Endothelial cell of umbilical vein (primary cell): ENCODE data around the gene HSPB6.

Experiments
- EZH2 ChIP-seq: IDR thresholded peaks from 2 replicates; pipeline ENCODE4 v1.6.1; 2012; ENCODE audit warnings: borderline replicate concordance, low read depth, mild to moderate bottlenecking, moderate library complexity, low read length, inconsistent platforms; ENCODE audit not compliant: severe bottlenecking
- FOS ChIP-seq: IDR thresholded peaks from 2 replicates; pipeline ENCODE4 v1.6.1; 2011; ENCODE audit warnings: mild to moderate bottlenecking, low read length, moderate library complexity, borderline replicate concordance; ENCODE audit not compliant: insufficient read depth
- MYC ChIP-seq: IDR thresholded peaks from one replicate; pipeline ENCODE4 v1.6.1; 2011; ENCODE audit warnings: mild to moderate bottlenecking, low read depth, low read length
- POLR2A ChIP-seq: IDR thresholded peaks from 2 replicates; pipeline ENCODE4 v1.6.1; 2012; ENCODE audit warnings: low read depth, mild to moderate bottlenecking, control low read depth, low read length
- POLR2AphosphoS5 ChIP-seq: IDR thresholded peaks from 2 replicates; pipeline ENCODE4 v1.6.1; 2012; ENCODE audit warnings: low read depth, mild to moderate bottlenecking, control low read depth, low read length, moderate library complexity; ENCODE audit not compliant: insufficient read depth
- TF ChIP-seq, protein P1 (sequence below), 2 donors: IDR thresholded peaks; 1 replicate in 1 of 2; 2 replicates in 1 of 2; pipeline ENCODE4 v1.5.1; 2011; ENCODE audit warnings: low read length in 2 of 2, mild to moderate bottlenecking in 2 of 2, moderate library complexity in 2 of 2, control low read depth in 1 of 2, inconsistent platforms in 1 of 2, low read depth in 1 of 2; ENCODE audit not compliant: insufficient read depth in 1 of 2; ENCODE audit errors: extremely low read depth in 1 of 2
- TF ChIP-seq, protein P2 (sequence below): IDR thresholded peaks from 2 replicates; pipeline ENCODE4 v1.6.1; 2011; ENCODE audit not compliant: insufficient read depth, insufficient read length

DNA sequence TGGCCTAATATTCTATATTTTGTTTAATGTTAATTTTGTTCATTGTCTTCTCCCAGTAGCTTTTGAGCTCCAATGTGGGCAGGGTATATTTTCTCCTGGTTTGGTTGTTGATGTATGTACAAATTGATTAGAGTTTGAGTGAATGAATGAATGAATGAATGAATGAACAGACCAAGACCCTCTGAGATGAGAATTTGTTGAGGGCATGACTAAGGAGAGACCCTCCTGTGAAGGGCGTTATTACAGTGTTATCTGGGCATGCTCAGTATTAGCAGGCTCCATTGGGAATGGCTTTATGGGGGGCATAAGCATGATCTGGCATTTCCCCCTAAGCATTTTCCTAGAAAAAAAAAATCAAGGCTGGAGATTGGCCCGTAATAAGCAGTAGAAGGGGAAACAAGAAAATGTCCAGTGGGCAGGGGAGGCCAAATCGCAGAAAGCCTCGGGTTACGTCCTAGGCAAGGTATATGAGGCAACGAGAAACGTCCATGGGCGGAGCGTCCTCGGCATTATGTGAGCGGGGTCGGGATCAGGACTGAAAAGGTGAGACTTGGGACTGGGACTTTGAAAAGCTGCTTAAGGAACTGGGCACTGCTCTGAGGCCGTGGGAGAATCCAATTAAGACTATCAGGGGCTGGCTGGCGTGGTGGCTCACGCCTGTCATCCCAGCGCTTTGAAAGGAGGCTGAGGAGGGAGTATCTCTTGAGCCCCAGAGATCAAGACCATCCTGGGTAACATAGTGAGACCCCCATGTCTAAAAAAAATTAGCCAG, 17.6 kb upstream of the HSPB6 start:
- no peak for TF ChIP-seq POLR2A
- TF ChIP-seq, protein P1, sequence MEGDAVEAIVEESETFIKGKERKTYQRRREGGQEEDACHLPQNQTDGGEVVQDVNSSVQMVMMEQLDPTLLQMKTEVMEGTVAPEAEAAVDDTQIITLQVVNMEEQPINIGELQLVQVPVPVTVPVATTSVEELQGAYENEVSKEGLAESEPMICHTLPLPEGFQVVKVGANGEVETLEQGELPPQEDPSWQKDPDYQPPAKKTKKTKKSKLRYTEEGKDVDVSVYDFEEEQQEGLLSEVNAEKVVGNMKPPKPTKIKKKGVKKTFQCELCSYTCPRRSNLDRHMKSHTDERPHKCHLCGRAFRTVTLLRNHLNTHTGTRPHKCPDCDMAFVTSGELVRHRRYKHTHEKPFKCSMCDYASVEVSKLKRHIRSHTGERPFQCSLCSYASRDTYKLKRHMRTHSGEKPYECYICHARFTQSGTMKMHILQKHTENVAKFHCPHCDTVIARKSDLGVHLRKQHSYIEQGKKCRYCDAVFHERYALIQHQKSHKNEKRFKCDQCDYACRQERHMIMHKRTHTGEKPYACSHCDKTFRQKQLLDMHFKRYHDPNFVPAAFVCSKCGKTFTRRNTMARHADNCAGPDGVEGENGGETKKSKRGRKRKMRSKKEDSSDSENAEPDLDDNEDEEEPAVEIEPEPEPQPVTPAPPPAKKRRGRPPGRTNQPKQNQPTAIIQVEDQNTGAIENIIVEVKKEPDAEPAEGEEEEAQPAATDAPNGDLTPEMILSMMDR (IDR thresholded peaks at IDR 0.05; ENCODE audit: extremely low read depth in 1 of 2, insufficient read depth in 1 of 2, low read depth in 1 of 2, low read length in 2 of 2): no peak
- TF ChIP-seq EZH2: no peak
- no peak for TF ChIP-seq POLR2AphosphoS5
- no peak for TF ChIP-seq MYC
- no peak for TF ChIP-seq FOS
- TF ChIP-seq, protein P2, sequence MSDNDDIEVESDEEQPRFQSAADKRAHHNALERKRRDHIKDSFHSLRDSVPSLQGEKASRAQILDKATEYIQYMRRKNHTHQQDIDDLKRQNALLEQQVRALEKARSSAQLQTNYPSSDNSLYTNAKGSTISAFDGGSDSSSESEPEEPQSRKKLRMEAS: no peak
